CD4-positive, alpha-beta T cell treated with Interleukin-2 at 100 ng/mL for 4 hours (primary cell): Measurements from ENCODE around the gene SYK.

ENCODE experiments used
- DNase-seq: peaks from one replicate; pipeline ENCODE4 v3.0.0-alpha.2; 2020; ENCODE audit warnings: low spot score

SYK gene

DNA sequence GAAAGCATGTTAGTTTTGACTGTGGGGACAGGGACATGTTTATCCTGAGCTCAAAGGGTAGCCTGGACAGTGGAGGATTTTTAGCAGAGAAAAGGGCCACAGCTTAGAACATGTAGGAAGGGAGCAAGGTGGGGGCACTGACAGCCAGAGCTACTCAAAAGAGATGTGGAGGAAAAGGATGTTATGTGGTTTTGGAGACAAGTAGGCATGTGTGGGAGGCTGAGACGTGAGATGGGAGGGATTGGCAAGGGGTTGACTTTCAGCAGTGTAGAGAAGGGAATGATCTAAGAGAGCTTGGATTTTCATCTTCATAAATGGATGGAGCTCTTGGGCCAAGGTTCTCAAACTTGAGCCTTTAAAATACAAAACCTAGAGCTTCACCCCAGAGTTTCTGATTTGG, 24.0 kb downstream of the SYK start:
- no peak for DNase-seq

DNA sequence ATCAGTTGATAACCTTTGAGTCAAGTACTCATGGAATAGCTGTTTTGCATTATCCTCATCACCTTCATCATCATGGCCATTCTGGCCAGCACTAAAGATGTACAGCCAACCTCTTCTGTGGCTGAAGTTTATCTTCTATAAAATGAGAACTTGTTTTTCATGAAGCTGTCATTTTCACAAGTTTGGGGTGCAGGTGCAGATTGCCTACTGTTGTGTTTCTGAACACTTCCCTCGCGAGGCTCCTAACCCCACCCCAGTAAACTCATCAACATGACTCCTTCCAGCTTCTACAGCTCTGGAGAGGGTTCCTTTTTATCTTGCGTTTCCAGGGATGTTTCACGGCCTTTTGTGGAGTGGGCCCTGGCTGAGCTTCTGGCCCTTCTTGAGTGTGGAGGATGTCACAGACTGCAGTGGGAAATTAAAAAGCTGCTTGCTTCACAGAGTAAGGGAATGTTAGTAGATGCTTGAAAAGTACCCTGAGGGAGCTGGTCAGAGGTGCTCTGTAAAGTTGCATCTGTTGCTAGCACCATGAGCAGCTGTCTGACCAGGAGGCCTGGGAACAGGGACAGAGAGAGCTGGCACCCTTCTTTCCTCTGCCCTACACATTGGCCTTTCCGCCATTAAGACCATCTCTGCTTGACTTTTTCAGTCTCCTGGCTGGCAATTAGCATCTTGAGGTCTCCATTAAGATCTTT, 24.9 kb downstream of the SYK start:
- DNase-seq: no peak

DNA sequence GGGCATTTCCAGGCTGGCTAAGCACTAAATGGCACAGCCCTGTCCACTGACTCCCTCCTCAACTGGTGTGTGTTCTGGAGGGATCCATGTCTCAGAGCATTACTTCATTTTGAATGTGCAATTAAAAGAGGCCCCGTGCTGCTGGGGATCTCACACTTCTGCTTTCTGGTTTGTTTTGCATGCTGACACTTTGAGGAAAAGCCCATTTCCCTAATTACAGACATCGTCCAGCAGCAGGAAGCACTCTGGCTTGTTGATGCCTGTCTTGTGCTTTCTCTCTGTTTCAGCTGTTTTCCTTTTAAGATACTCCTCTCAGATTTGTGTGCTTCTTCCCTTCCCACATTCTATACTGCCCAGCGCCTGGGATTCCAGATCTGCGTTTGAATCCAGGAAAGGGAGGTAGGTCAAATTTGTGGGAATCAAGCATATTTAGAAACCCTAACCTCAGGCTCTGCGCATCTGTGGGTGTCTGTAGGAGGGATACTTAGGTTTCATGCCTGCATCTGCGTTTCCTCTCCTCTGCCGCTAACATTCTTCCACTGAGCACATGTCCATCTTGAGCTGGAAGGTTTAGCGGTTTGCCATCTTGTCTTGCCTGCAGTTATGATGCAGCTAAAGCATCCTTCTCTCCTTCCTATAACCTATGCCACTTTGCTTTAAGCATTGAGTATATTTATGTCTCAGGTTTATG, 25.7 kb downstream of the SYK start:
- DNase-seq: no peak

DNA sequence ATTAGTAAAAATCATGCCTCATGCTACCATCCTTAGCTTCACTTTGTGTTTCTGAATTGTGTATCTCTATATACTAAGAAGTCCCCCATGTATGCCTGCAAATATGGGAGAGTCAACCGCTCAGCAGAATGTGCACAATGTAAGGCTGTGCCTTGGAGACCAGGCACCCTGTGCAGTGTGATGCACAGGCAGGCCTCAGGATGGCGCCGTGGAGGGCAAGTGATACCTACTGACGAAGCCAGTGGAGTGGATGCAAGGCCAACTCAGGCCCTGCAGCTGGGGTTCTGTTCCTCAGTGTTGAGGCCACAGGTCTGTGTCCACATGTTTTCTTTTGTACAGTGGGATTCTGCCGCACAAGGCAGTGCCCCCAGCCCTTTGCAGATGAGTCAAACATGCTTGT, 28.4 kb downstream of the SYK start:
- DNase-seq: no peak

DNA sequence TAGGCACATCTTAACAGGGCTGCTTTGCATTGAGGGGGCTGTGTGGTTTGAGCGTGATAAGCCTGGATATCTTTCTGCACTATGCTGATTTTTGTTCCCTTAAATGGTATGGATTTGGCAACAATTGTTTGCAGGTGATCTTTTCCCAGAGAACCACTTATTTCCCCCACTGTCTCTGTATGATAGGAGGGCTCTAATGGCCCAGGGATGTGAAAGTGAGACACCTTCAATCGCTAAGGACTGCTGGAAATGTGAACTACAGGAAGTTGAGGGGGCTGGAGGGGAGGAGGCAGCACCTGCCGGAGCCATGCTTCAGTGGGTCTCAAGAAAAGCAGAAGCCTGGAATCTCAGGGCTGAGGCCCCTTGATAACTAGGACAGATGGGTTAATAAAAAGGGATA, 29.4 kb downstream of the SYK start:
- no peak for DNase-seq

DNA sequence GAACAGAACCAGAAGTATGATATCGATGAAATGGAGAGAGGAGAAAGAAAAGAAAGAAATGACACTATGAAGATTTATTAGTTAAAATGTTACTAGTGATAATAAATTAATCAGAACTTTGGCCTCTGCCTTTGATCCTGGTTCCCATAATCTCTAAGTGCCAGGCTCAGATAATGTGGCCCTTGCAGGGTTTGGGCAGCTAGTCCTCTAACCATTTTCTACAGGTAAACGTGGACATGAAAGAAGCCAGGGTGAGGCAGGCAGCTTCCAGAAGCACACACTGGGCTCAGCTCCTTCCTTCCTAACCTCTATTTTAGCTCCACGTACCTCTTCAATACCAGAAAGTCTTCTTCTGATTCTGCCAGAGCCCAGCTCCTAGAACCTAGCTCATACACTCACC, 30.6 kb downstream of the SYK start:
- no peak for DNase-seq

DNA sequence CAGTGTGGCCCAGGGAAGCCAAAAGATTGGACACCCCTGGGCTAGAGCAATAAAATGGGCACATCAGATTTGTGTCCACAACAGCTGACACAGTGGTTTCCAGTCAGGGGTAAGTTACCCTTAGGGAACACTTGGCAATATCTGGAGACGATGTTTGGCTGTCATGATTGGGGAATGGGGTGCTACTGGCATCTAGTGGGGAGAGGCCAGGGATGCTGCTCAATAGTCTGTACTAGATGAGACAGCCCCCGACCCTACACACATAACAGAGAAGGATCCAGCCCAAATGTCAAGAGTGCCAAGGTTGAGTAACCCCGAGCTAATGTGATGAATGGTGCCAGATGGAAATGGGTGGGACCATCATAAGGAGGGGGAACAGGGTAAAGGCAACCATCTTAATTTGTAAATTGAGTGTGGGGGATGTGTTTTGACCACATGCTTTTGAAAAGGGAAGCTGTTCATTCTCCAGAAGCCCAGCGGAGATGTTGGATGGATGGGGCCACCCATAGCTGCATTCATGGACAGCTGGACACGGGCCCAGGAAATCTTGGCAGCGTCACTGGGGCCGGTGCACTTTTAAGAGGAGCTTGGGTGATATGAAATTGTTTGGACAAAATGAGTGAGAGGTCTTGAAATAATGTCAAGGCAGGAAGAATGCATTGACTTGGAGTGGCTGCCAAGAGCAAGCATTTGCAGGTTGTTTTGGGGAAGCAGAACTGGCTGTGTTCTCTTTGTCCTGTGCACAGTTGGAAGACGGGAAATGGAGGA, 33.4 kb downstream of the SYK start:
- no peak for DNase-seq

DNA sequence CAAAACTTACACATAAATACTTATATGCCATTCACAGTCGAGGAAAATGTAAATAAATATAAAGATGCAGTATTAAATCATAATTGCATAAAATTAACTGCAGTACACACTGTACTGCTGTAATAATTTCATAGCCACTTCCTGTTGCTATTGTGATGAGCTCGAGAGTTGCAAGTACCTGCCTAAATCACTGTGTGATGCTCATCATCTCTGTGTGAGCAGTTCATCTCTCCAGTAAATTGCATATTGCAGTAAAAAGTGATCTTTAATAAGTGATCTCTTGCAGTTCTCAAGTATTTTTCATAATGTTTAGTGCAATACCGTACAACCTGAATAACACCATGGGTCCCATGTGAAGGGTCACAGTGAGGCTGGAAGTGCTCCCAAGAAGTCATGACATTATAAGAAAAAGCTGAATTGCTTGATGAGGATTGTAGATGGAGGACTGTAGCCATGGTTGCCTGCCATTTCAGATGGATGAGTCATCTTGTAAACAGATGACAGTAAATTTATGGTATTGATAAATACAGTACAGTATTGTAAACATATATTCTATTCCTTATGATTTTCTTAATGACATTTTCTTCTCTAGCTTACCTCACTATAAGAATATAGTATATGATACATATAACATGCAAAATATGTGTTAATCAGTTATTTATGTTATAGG, 34.9 kb downstream of the SYK start:
- no peak for DNase-seq

DNA sequence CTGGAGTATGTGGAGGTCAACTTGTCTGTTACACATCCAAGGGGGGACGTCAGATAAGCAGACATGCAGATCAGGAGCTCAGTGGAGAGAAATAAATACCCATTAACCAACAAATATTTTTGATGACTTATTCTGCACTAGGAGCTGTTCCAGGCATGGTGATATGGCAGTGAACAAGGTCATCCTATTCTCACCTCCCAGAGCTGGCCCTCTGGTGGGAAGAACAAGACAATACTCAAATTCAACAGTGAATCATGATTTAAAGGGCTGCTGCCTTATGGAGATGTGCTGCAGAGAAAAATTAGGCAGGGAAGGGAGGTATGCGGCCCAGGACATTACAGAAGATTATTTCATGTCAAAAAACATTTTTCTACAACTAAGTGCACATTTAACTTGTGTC, 36.5 kb downstream of the SYK start:
- DNase-seq: no peak

DNA sequence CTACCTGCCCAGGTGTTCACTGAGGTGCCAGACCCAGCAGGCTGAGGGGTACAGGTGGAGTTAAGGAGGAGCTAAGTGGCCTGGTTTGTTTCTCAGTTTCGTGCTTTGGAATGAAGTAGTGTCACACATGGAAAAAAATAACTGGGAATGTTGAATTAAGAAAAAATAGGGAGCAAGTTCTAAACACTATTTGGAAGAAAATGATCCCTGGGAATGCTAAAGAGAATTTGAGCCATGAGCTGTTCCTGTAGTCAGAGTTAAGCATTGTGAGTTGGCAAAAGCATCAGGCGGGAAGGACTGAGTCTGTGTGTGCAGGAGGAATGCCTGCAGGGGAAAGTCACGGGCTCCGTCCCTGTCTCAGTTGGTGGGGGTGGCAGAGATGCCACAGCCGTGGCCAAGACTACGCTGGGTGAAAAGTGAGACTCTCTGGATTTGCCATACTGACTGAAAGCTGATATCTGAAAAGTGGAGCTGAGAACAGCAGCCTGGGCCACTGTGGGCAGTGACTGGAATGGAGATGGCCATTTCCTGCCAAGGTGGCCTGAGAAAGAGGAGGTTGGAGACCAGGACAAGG, 37.0 kb downstream of the SYK start:
- DNase-seq: no peak

DNA sequence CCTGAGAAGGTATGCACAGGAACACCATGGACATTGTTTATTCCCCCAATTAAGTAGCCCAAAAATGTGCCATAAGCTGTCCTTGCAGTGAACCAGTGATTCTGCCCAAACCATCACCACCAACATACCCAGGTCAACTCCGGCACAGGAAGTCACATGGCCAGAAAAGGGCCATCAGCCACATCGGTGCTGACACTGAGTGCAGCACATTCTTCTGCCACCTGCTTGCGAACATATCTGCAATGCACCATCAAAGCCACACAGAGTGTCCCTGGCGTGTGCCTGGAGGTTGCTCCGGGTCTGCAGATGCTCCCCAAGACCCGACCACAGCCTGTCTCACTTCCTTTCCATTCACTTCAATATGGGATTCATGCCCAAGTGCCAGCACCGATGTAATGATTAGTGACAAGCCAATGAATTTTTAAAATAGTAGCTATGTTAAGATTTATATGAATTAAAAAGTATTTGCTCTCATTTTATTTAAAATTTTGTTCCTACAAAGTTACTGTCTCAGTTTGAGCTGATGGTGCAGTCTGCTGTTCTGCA, 37.6 kb downstream of the SYK start:
- DNase-seq: no peak

DNA sequence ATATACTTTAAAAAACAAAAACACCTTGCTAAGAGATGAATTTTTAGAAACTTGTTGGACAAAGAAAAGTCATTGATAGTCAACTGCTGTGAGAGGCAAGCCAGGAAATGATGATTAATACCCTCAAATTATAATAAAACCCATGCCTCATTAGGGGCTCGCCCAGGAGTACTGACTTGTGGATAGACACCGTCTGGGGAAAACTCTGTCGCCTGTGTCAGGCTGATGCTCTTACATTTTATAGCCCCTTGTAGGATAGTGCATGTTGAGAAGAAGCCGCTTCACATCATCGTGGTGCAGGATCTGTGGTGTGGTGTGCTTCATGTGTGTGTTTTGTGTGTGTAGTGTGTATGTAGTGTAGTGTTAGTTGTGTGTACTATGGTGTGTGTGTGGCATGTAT, 39.1 kb downstream of the SYK start:
- DNase-seq: no peak

DNA sequence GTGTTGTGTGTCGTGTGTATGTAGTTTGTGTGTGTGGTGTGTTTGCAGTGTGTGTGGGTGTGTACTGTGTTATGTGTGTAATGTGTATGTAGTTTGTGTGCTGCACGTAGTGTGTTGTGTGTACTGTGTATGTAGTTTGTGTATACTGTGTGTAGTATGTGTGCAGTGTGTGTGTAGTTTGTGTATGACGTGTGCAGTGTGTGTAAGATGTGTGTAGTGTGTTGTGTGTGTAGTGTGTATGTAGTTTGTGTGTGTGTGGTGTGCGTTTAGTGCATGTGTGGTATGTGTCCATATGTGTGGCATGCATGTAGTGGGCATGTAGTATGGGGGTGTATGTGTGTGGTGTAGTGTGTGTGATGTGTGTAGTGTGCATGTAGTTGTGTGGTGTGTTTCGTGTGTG, 39.6 kb downstream of the SYK start:
- DNase-seq: no peak

DNA sequence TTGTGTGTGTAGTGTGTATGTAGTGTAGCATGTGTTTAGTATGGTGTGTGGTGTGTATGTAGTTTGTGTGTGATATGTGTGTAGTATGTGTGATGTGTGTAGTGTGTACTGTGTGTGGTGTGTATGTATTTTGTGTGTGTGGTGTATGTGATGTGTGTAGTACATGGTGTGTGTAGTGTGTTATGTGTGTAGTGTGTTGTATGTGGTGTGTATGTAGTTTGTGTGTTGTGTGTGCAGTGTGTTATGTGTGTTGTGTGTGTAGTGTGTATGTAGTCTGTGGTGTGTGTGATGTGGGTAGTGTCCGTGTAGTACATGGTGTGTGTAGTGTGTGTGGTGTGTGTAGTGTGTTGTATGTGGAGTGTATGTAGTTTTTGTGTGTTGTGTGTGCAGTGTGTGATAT, 40.0 kb downstream of the SYK start:
- no peak for DNase-seq

DNA sequence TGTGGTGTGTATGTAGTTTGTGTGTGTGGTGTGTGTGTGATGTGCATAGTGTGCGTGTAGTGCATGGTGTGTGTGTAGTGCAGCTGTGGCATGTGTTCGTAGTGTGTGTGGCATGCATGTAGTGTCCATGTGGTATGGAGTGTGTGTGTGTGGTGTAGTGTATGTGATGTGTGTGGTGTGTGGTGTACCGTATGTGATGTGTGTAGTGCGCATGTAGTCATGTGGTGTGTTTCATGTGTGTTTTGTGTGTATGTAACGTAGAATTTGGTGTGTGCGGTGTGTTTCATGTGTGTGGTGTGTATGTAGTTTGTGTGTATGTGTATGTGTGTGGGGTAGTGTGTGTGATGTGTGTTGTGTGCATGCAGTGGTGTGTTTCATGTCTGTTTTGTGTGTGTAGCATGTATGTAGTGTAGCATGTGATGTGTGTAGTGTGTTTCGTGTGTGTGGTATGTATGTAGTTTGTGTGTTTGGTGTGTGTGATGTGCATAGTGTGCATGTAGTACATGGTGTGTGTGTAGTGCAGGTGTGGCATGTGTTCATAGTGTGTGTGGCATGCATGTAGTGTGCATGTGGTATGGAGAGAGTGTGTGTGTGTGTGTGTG, 40.7 kb downstream of the SYK start:
- no peak for DNase-seq

DNA sequence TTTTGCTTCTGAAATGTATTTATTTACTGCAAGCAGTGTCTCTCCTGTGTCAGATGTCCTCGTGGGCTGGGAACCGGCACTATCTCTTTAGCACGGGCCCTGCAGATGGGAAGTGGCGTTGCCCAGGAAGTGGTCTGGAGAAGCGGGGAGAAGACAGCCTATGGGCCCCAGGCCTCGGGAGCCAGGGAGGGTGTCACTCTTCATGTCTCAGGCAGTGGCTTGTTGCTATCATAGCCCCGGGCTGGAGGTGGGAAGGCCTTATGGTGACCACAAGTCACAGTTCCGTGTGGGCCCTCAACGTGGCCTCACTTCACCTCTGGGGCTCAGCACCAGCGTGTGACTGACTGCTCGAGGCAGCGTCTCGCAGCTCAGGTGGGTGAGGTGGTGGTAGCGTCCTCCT, 41.4 kb downstream of the SYK start:
- no peak for DNase-seq

DNA sequence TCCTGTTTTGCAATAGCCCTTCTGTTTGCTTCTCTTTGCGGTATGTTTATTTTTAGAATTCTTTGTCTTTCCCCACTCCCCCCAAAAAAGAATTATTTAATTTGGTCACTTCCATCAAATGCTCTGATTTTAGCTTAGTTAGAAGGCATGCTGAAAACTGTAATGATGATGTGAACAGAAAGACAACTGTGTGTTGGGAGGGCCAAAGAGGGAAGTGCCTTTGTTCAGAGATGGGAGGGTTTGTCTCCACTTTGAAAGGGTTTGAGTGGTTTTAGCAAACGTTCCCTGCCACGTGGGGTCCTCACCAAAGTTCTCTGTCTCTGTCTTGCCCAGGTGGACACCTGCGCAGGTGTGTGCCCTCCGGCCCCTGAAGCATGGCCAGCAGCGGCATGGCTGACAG, 41.9 kb downstream of the SYK start:
- no peak for DNase-seq

DNA sequence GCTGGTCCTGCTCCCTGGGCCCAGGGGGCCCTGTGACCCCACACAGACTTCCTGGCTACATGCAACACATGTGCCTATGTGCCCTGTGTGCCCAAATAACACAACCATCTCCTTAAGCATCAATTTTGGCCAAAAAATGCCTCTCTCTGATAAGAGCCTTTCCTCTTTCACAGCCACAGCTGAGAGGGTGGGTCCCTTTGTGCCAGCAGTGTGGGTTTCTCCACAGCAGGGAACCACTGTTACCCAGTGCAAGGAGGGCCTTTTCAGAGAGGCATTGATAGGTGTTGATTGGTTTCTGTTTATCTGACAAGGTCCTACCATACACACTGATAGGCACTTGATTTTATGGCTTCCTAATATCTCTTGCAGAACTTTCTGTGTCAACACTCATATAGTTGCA, 42.7 kb downstream of the SYK start:
- no peak for DNase-seq

DNA sequence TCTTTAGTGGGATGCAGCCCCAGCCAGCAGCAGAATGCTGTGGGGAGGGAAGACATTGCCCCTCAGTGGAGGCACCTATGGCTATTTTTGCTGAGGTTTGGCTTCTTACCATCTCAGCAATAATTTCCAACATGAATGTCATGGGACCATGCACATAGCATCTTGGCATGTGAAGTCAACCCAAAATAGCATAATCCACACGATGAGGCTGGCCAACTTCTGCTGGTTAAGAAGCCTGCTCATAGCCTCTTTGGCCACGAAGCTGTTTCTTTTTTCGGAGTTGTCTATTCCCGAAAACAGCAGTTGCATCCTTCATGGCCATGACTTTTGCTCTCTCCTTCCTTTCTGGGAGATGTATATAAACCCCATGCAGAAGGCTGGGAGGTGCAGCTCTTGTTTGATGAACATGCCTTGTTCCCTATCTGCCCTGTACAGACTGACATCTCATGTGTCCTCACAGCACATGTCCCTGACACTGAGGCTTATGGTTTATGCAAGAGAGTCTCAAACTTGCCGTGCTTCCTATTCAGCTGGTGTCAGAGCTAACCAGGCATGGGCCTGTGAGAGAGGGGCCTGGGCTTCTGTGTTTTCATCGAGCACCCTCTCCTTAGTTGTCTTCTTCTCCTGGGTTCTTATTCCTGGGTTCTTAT, 45.3 kb downstream of the SYK start:
- DNase-seq: no peak

DNA sequence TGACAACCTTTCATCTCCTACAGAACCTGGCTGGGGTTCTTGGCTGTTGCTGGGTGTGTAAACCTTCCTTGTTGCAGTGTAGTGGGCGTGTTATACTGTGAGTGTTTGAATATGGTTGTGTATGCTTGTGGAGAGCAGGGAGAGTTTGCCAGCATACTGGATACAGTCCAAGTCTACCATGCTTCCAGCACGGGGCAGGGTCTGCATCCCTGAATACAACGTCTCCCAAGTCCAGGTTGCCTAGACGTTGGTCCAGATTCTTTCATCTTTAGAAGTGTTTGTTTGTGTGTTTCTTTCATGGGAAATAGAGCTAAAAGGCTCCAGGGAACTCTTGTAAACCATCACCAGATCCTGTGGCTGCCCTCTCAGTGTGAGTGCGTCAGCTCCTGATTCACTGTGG, 46.4 kb downstream of the SYK start:
- no peak for DNase-seq

DNA sequence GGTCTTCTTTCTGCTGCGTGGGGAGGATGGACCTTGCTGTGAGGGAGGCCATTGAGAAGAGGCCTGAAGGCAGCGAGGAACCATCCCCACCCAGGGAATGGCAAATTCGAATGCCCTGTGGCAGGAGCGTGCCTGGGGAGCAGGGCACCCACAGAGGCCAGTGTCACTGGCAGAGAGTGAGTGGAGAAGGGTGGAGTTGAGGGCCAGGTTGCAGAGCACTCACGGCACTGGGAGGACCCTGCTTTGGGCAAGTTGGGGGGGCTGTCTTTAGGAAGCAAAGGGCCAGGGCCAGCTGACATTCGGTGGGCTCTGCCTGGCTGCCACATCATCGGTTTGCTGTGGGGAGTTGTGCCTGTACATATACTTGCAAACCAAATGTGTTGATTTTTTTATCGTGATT, 47.2 kb downstream of the SYK start:
- DNase-seq: no peak
